Endothelial cell of umbilical vein (primary cell): ENCODE measurements around the gene SELPLG.
"Not testable (repeated sequence)": the region's sequence is repeated elsewhere in the genome, so short reads cannot be mapped to it uniquely, and the experiment has no call there.

Experiments
- EZH2 ChIP-seq: IDR thresholded peaks from 2 replicates; pipeline ENCODE4 v1.6.1; 2012; ENCODE audit warnings: borderline replicate concordance, low read depth, mild to moderate bottlenecking, moderate library complexity, low read length, inconsistent platforms; ENCODE audit not compliant: severe bottlenecking
- FOS ChIP-seq: IDR thresholded peaks from 2 replicates; pipeline ENCODE4 v1.6.1; 2011; ENCODE audit warnings: mild to moderate bottlenecking, low read length, moderate library complexity, borderline replicate concordance; ENCODE audit not compliant: insufficient read depth
- GATA2 ChIP-seq: IDR thresholded peaks from 2 replicates; pipeline ENCODE4 v1.7.0; 2011; ENCODE audit warnings: low read depth, mild to moderate bottlenecking, moderate library complexity, mixed read lengths, low read length; ENCODE audit not compliant: insufficient read length, insufficient read depth
- POLR2A ChIP-seq: IDR thresholded peaks from 2 replicates; pipeline ENCODE4 v1.6.1; 2012; ENCODE audit warnings: low read depth, mild to moderate bottlenecking, control low read depth, low read length
- POLR2AphosphoS5 ChIP-seq: IDR thresholded peaks from 2 replicates; pipeline ENCODE4 v1.6.1; 2012; ENCODE audit warnings: low read depth, mild to moderate bottlenecking, control low read depth, low read length, moderate library complexity; ENCODE audit not compliant: insufficient read depth
- TF ChIP-seq, protein P1 (sequence below), 2 donors: IDR thresholded peaks; 1 replicate in 1 of 2; 2 replicates in 1 of 2; pipeline ENCODE4 v1.5.1; 2011; ENCODE audit warnings: low read length in 2 of 2, mild to moderate bottlenecking in 2 of 2, moderate library complexity in 2 of 2, control low read depth in 1 of 2, inconsistent platforms in 1 of 2, low read depth in 1 of 2; ENCODE audit not compliant: insufficient read depth in 1 of 2; ENCODE audit errors: extremely low read depth in 1 of 2
- TF ChIP-seq, protein P2 (sequence below): IDR thresholded peaks from 2 replicates; pipeline ENCODE4 v1.6.1; 2011; ENCODE audit not compliant: insufficient read depth, insufficient read length

DNA sequence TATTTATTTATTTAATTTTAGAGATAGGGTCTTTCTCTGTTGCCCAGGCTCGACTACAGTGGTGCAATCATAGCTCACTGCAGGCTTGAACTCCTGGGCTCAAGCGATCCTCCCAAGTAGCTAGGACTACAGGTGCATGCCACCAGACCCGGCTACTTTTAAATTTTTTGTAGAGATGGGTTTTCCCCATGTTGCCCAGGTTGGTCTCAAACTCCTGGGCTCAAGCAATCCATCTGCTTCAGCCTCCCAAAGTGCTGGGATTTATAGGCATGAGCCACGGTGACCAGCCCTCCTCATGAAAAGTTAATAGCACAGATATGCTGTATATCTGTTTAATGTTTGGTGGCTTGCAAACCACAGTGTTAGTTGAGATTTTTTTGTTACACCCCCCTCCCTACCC is 2.4 kb downstream of the SELPLG start:
- TF ChIP-seq POLR2A, POLR2AphosphoS5, EZH2, GATA2, FOS: not testable (repeated sequence)
- TF ChIP-seq, protein P1, sequence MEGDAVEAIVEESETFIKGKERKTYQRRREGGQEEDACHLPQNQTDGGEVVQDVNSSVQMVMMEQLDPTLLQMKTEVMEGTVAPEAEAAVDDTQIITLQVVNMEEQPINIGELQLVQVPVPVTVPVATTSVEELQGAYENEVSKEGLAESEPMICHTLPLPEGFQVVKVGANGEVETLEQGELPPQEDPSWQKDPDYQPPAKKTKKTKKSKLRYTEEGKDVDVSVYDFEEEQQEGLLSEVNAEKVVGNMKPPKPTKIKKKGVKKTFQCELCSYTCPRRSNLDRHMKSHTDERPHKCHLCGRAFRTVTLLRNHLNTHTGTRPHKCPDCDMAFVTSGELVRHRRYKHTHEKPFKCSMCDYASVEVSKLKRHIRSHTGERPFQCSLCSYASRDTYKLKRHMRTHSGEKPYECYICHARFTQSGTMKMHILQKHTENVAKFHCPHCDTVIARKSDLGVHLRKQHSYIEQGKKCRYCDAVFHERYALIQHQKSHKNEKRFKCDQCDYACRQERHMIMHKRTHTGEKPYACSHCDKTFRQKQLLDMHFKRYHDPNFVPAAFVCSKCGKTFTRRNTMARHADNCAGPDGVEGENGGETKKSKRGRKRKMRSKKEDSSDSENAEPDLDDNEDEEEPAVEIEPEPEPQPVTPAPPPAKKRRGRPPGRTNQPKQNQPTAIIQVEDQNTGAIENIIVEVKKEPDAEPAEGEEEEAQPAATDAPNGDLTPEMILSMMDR (IDR thresholded peaks at IDR 0.05; ENCODE audit: extremely low read depth in 1 of 2, insufficient read depth in 1 of 2, low read depth in 1 of 2, low read length in 2 of 2): not testable (repeated sequence)
- TF ChIP-seq, protein P2, sequence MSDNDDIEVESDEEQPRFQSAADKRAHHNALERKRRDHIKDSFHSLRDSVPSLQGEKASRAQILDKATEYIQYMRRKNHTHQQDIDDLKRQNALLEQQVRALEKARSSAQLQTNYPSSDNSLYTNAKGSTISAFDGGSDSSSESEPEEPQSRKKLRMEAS: not testable (repeated sequence)
